ENCODE data around the gene SHE.

The SHE gene

DNA sequence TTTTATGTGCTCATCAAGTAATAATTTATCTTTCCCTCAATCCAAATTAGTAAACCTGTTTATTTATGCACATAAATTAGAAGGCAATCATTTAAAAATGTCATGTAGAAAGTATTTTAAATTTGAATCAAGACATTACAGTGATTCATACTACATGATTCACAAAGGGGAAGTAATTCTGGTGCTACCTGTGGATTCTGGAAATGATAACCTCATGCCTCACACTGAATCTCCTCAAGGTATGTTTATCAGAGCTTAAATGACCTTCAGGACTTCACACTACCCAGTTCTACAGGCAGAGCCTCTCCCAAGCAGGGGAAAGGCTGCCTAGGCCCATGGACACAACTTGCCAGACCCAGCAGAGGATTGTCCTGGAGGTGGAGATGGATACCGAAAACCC is 25.4 kb downstream of the SHE start:
- DNase-seq = no peak

DNA sequence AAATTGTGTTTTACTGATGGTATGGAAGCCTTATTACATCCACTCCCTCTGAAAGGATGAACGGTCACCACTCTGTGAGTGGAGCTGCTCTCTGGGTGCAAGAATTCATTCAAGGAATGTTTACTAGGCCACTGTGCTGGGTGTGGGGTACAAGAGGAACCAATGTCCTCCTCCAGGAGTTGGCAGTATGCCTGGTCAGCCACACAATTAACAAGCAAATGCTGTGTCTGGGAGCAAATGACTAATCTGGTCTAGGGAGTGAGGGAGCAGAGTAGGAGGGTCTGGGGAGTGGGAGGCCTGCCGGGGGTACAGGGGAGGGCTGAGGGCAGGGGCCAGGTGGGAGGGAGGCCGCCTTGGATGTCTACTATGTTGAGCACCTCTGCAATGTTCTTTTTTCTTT is 27.4 kb downstream of the SHE start:
- peak; percentile 57 for DNase-seq

DNA sequence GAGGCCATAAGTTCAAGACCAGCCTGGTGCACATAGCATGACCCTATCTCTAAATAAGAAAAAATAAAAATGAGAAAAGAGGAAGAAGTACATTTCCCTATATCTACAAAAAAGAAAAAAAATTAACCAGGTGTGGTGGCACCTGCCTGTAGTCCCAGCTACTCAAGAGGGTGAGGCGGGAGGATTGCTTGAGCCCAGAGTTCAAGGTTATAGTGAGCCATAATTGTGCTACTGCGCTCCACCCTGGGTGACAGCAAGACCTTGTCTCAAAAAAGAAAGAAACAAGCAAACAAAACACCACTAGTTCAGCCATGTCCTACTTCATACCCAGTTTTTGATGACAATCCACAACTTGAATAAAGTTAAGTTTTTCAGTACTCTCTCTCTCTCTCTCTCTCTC is 30.9 kb downstream of the SHE start:
- no peak for DNase-seq

DNA sequence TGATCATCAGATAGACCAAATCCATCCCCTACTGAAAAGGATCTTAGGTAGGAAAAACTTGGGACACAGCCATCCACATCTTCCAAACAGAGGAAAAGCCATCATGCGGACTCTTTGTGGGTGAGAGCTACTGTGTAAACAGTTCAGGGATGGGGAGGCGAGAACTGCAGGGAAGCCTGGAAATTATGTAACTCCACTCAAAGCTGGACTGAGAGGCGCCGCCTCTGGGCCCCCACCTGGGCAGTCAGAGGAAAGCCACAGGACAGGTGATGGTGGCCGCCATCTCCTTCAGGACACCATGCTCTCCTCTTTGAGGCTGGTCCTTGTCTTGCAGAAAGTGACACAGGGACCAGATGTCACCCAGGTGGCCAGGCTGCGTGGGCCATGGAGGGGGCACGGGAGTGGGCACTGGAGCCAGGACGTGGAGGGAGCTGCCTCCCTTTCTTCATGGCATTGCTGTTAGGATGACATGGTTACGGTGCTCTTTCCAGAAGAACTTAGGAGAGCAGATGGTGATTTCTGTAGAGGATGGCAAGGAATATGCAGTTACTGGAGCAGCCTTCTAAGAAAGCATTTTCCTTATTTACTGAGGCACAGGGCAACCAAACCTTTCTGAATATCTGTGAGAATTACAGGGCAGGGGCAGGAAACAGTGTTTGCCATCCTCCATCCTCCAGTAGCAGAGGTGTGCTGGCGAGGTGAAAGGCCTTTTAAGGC is 32.2 kb downstream of the SHE start:
- DNase-seq = no peak

DNA sequence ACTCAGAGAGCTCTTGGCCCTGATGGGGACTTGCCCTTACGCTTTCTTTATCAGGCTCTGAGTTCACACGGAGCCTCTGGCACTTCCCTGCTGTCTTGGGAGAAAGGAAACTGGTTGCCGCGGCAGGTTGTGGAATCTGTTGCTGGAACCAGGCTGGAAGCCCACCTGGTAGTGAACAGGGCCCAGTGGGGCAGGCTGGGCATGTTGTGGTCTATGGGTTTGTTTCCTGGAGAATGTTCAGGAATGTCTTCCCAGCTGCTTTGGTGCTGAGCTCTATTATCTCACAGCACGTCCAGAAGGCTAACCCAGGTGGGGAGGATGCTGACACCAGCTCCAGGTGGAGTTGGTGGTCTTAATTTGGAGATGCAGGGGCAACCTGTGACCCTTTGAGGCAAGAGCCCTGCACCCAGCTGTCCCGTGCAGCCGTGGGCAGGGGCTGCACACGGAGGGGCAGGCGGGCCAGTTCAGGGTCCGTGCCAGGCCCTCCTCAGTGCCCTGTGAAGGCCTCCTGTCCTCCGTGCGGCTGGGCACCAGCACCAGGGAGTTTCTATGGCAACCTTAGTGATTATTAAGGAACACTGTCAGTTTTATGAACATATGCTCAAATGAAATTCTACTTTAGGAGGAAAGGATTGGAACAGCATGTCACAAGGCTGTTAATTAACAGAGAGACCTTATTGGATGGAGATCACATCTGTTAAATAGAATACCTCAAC is 33.5 kb downstream of the SHE start:
- DNase-seq = no peak

DNA sequence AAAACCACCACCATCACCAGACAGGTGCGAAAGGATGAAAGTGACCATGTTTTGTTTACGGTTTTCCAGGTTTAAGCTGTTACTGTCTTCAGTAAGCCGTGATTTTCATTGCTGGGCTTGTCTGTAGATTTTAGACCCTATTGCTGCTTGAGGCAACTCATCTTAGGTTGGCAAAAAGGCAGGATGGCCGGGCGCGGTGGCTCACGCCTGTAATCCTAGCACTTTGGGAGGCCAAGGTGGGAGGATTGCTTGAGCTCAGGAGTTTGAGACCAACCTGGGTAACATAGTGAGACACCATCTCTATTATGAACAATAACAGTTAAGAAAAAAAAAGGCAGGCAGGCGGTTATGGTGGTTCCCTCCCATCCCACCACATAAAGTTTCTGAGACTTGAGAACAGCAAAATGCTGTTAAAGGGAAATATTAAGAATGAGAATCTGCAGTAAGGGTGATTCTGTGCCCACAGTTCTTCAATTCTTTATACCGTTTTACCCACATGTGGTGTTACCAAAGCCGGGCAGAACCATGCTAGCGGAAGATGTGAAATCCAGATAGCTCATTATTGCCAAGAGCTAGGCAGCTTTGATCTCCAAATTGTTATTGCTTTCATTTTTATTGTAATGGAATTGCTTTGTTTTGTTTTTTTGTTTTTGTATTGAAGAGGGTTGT is 34.6 kb downstream of the SHE start:
- DNase-seq = no peak

DNA sequence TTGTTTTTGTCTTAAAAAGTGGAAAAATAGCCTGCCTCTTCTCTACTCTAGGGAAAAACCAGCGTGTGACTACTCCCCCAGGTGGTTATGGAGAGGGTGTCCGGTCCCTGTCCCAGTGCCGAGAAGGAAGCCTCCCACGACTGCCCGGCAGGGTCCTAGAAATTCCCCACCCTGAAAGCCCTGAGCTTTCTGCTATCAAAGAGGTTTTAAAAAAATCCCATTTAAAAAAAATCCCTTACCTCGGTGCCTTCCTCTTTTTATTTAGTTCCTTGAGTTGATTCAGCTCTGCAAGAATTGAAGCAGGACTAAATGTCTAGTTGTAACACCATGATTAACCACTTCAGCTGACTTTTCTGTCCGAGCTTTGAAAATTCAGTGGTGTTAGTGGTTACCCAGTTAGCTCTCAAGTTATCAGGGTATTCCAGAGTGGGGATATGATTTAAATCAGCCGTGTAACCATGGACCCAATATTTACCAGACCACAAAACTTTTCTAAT is 35.2 kb downstream of the SHE start:
- peak; percentile 70 for DNase-seq

DNA sequence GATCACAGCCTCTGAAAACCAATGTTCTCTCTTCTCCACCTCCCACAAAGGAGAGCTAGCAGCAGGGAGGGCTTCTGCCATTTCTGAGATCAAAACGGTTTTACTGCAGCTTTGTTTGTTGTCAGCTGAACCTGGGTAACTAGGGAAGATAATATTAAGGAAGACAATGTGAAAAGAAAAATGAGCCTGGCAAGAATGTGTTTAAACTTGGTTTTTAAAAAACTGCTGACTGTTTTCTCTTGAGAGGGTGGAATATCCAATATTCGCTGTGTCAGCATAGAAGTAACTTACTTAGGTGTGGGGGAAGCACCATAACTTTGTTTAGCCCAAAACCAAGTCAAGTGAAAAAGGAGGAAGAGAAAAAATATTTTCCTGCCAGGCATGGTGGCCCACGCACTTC is 36.0 kb downstream of the SHE start:
- DNase-seq = no peak

DNA sequence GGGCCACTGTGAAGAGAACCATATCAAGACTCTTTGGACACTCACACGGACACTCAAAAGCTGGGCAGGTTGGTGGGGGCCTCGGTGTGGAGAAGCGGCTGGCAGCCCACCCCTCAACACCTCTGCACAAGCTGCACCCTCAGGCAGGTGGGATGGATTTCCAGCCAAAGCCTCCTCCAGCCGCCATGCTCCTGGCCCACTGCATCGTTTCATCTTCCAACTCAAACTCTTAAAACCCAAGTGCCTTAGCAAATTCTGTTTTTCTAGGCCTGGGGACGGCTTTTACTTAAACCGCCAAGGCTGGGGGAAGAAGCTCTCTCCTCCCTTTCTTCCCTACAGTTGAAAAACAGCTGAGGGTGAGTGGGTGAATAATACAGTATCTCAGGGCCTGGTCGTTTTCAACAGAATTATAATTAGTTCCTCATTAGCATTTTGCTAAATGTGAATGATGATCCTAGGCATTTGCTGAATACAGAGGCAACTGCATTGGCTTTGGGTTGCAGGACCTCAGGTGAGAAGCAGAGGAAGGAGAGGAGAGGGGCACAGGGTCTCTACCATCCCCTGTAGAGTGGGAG is 36.5 kb downstream of the SHE start:
- DNase-seq = no peak

DNA sequence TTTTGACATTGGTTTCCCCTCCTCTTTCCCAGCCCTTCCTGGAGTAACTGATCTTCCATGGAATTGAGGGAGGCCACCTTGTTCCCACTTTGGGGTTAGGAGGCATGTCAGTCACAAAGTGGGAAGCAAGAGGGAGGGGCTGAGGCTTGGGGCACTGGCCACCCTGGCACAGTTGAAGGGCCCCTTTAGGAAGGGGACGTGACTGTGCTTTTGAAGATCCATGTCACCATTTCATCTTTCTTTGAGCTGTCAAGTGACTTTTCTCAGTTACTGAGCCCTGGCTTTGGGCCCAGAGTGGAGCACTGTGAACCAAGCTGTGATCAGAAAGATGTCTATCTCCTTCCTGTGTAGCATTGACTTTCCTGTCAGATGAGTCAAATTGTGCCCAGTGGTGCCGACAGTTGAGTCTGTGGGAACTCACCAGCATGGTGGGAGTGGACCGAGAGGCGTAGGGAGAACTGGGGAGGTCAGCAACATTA is 38.7 kb downstream of the SHE start:
- DNase-seq = peak; percentile 69

DNA sequence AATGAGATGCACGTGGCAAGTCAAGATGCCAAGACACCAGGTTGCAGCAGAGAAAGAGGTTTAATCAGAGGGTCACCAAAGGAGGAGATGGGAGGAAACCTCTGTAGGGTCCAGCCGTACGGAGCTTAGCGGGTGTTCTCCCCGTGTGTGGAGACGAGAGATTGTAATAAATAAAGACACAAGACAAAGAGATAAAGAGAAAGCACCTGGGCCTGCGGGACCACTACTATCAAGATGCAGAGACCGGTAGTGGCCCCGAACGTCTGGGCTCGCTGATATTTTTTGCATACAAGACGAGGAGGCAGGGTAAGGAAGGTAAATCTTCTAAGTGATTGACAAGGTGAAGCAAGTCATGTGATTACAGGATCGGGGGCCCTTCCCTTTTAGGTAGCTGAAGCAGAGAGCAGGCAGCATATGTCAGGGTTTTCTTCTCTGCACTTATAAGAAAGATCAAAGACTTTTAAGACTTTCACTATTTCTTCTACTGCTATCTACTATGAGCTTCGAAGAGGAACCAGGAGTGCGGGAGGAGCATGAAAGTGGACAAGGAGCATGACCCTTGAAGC is 41.4 kb downstream of the SHE start:
- DNase-seq = no peak

DNA sequence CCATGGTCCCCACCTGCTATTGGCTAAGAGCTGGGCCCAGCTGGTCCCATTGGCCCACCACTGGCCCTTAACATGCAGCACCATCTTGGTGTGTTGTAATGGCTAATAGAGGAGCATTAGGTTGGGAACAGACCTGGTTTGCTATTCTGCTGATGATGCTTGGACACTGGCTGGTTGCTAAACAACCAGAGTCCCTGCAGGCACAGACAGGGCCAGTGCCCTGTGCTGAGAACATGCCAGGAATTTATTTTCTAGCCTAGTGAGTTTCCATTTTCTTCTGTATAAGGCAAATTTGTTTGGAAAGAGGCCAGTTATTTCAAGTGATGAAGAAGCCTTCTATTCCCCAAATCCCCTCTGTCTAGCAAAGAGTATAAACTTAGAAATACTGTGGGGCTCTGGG is 43.1 kb downstream of the SHE start:
- no peak for DNase-seq

DNA sequence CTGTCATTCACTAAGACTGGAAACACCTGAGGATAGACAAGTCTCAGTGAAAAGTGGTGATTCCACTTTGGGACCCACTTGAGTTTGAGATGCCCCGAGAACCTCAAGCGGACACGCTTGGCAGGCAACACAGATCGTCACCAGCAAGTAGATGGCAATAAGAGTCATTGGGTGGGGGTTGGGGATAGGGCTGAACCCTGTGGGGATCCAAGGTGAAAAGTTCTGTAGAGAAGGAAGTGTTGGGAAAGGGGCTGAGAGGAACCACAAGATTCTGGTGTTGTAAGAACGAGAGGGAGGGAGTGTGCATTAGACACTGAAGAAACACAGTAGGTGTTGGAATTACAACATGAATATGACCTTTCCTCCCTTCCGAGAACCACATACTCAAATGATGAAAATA is 45.6 kb downstream of the SHE start:
- DNase-seq = peak; percentile 83

DNA sequence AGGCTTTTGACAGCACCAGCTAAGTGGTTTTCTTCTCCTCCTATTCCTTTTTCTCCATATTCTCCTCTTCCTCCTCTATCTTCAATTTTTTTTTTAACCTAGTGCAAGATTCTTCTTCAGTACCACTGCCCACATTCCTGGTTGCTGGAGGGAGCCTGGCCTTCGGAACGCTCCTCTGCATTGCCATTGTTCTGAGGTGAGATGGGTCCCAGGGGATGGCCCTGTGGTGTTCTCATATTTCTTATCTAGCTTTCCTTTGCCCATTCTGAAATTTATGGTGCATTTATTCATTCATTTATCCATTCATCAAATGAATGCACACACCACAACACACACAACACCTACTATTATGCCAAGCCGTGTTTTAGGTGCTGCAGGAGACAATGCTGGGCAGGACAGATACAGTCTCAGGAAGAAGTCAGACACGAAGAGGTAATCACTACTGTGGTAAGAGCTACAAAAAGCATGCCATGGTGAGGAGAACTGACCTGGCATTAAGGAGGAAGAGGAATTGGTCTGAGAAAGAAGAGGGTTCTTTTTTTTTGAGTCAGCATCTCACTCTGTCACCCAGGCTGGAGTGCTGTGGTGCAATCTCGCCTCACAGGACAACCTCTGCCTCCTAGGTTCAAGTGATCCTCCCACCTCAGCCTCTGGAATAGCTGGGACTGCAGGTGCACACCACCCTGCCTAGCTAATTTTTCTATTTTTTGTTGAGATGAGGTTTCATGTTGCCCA is 47.7 kb downstream of the SHE start:
- peak; percentile 72 for DNase-seq

DNA sequence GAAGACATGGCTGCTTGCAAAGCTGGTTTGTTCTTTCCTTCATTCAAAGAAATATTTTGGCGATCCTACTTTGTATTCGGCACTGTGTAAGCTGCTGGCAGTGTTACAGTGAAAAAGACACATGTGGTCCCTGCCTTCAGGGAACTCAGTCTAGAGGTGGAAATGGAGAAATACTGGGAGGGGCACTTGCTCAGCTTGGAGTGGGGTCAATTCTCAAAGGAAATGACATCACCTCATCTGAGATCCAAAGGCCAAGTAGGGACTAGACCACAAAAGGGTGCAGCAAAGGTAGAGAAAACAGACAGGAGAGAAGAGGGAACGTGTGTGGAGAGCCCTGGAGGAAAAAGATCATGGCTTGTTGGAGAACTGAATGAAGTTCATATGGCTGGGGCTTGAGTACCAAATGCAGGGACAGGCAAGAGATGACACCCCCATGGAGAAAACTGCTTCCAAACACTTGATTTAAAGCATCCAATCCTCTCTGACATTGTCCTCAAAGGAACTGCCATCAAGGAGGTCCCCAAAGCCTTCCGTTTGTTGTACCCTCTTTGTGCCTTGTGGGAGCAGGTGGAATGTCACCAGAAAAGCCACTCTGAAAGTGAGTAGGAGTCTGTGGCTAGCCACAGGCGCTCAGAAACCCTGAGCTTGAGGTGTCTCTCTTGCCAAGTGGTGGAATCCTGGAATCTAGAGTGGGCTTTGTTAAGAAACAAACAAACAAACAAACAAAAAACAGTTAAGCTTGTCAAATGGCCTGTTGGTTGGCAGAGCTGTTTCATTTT is 48.4 kb downstream of the SHE start:
- DNase-seq = peak; percentile 76

DNA sequence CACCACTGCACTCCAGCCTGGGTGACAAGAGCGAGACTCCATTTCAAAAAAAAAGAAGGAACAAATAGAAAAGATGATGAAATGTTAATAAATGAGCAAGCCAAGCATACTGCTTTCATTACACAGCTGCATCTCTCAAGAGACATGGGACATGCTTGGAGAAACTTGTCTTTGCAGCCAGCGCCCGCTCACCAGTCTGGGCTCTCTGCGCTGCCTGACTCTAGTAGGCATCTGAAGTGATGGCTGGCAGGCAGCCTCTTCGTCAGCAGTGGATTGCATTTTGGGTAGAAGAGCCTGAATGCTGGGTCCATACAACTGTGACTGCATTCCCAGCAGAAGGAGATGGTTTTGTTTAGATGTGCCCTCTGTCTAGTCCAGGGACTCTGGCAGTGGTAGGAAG is 49.1 kb downstream of the SHE start:
- DNase-seq = peak; percentile 74

DNA sequence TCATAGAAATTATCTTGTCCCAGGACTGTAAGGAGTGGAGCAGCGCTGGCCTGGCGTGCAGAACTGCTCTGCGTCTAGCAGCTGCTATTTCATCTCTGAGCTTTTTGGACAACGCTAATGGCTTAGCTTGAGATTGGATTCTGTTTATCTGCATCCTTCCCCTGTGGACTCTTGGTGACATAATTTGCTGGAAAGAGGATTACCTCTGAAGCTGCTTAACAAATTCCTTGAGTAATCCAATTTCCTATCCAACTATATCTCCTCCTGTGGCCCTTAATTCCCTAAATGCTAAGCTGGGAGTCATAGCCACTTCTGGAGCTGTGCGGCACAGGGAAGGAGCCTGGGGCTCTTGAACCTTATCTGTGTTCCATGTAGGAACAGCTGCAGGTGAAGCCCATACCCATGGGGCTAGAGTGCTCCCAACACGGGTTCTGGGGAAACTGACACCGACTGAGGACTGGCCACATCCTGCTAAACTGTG is 53.8 kb downstream of the SHE start:
- no peak for DNase-seq

DNA sequence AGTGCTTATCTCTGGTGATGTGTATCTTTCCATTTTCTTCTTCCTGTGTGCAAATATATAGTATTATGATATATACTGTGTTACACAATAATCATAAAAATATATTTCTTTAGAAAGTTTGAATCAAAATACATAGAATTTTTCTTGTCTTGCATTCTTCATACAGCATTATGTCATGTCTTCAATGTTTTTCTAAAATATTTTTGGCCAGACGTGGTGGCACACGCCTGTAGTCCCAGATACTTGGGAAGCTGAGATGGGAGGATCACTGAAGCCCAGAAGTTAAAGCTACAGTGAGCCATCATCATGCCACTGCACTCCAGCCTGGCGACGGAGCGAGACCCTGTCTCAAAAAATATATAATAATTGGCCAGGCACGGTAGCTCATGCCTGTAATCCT is 55.4 kb downstream of the SHE start:
- DNase-seq = no peak

DNA sequence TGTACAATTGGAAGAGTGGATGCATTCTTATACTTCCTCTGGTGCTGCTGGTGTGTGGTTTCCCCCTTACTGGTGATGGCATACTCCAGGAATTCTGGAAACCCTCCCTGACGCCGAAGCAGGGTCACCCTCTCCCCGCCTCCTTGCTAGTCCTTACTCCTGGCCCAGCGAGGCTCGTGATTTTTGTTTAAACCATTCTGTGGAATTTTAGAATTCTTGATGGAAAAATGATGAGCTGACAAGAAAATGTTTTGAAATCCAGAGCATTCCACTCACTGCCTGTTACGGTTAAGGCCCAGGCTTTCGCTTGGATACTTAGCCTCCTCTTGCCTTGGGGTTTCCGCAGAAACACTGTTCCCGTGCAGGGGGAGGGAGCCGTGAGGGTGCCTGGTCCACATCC is 55.9 kb downstream of the SHE start:
- DNase-seq = no peak

DNA sequence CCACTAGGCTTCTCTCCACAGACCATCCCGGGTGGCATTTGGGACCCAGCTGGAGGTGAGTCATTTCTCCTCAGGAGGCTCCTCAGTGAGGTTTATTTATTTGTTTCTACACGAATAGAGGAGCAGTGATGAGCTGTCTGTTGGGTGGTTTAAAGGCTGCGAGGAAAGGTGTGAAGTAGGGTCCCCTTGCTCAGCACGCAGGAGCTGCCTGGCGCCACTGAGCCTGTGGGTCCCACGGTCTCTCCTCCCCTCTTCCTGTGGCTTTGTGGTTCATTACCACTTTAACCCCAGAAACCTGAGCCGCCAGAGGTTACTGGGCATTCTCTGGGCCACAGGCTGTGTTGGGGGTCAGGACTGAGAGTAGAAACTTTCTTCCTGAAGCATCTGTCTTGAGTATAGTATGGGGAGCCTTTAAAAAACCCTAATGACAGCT is 57.2 kb downstream of the SHE start:
- DNase-seq = no peak

DNA sequence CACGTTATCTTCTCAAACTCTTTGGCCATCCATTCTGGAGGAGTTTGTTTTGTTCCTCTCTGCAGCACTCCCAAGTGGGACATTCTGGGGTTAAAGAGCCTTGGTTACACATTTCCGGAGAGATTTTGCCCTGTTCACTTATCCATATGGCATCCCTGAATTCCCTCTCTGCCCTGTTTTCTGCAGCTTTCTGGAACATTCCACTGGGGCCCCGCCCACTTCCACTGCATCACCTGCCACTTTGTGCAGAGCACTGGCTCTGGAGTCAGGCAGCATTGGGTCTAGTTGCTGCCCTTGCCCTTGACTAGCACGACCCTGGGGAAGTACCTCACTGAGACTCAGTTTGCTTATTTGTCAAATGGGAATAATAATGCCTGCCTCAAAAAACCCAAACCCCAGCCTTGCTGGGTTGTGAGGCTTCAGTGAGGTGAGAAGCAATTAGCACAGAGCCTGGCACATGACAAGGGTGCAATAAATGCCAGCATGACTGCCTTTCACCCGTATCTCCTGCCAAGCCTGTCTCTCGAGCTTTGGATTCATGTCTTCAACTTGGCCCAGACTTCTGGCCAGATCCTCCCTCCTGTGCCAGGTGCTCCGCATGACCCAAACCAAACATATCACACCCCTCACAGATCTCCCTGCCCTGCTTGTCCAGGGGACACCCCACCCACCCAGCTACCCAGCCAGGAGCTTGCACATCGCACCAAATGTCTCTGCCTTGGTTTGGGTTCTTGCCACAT is 58.8 kb downstream of the SHE start:
- DNase-seq = no peak

Measured in inflammatory macrophage treated with lipopolysaccharide for 4 hours (primary cell).